HG02943 (cell line): ENCODE measurements around the gene IFNL4.
"Not testable (repeated sequence)": the region's sequence is repeated elsewhere in the genome, so short reads cannot be mapped to it uniquely, and the experiment has no call there.

ENCODE experiments used
- ATAC-seq: cut with Tn5 transposase; IDR thresholded peaks from one replicate; pipeline ENCODE4 v1.9.1; 2021; ENCODE audit warnings: mild to moderate bottlenecking, low read depth, moderate library complexity; ENCODE audit not compliant: unreplicated experiment

IFNL4 gene

DNA sequence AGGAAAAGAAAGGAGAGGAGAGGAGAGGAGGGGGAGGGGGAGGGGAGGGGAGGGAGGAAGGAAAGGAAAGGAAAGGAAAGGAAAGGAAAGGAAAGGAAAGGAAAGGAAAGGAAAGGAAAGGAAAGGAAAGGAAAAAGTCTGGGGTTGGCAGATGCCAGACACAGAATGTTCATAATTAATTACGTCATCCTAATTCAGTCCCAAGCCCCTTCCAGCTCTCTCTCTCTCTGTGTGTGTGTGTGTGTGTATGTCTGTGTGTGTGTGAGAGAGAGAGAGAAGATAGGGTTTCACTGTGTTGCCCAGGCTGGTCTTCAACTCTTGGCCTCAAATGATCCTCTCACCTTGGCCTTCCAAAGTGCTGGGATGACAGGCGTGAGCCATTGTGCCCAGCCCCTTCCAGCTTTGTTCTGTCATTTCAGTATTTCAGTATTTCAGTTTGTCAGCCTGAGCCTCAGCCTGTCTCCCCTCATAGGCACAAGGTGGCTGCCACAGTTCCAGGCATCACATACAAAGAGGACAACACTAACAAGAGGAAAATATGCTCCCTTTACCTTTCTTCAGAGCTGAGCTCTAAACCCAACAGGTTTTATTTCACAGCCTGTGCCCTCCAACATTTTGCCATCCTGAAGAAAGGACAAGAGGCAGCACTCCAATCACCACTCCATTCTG lies 18.4 kb downstream of the IFNL4 start:
- no peak for ATAC-seq

- no peak for ATAC-seq
Measured at GRCh38 chr19:39224910-39225309, 23.7 kb downstream of the IFNL4 start.

DNA sequence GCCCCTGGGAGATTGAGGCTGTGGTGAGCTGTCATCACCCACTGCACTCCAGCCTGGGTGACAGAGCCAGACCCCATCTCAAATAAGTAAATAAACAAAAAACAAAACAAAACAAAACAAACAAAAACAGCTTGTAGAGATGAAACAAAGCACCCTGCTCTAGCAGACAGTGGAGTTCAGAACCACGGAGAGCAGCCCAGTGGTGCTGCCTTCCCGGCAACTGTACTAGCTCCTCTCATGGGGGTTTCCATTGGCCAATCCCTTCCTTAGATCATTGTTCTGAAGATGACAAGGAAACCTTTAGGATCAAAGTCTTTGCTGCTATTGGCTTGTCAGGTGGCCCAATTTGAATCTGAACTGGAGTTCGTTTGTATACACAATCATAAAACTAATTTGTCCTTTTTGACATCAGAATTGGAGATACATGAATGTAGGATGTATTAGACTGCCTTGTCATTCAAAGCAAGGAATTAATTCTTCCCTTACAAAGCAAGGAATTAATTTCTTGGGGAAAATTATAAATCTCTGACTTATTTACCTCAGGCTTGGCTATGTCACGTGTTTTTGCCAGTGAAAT lies 24.9 kb downstream of the IFNL4 start:
- no peak for ATAC-seq

- not testable (repeated sequence) for ATAC-seq
Measured at GRCh38 chr19:39219108-39219507, 29.5 kb downstream of the IFNL4 start.

DNA sequence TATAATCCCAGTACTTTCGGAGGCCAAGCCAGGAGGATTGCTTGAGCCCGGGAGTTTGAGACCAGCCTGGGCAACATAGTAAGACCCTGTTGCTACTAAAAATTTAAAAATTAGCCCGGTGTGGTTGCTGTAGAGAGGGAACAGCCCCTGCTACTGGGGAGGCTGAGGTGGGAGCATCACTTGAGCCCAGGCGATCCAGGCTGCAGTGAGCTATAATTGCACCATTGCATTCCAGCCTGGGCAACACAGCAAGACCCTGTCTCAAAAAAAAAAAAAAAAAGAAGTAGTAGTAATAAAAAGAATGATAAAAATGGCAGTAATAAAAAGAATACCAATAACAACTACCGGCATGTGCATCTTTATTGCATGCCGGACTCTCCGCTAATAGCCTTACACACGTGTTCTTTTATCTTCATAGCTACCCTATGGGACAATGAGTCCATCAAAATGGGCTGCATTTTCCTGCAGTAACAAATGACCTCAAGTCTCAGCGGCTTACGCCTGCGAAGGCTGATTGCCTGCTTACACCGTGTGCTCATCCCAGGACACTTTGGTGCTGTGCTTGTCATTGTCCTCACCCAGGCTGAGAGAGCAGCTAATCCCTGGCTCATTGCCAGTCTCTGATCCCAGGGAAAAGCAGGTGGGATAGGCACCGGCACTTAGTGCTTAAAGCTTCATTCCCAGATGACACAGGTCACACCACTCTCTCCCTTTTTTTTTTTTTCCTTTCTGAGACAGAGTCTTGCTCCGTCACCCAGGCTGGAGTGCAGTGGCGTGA lies 30.2 kb downstream of the IFNL4 start:
- no peak for ATAC-seq

DNA sequence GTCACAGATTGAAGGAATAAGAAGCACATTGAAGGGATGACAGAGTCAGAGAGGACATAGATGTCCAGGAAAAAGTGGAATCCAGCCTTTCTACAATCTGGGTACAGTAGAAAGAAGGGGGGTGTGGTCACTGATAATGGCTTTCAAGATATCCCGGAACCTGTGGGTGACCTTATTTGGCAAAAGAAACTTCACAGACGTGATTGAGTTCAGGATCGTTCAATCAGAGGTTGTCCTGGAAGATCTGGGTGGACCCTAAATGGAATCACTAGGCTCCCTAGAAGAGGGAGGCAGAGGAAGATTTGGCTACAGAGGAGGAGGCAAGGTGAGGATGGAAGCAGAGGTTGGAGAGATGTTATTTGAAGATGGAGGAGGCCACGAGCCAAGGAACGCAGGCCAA lies 31.6 kb downstream of the IFNL4 start:
- no peak for ATAC-seq

DNA sequence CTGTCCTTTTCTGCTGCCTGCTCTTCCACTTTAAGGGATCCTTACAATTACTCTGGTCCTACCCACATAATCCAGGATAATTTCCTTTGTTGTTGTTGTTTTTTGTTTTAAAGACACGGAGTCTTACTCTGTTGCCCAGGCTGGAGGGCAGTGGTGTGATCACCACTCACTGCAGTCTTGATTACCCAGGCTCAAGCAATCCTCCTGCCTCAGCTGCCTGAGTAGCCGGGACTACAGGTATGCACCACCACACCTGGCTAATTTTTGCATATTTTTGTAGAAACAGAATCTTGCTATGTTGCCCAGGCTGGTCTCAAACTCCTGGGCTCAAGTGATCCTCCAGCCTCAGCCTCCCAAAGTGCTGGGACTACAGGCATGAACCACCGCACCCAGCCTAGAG lies 33.3 kb downstream of the IFNL4 start:
- ATAC-seq, result not testable (repeated sequence)

DNA sequence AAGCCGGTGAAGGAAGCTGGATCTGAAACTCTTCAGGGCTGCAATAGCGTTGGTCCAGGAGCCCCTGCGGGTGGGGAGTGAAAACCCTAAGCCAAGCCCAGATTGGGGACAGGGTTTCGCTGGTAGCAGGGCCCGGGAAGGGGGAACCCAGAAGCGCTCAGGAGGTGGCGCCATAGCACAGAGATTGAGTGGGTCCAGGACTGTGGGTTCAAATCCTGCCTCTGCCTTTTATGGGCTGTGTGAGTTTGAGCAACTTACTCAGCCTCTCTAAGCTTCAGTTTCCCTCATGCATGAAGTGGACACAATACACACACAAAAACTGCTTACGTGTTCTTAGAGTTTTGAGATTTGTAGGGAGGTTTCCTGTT lies 36.3 kb downstream of the IFNL4 start:
- ATAC-seq, result no peak

- ATAC-seq, result no peak
Measured at GRCh38 chr19:39211731-39212374, 36.8 kb downstream of the IFNL4 start.

DNA sequence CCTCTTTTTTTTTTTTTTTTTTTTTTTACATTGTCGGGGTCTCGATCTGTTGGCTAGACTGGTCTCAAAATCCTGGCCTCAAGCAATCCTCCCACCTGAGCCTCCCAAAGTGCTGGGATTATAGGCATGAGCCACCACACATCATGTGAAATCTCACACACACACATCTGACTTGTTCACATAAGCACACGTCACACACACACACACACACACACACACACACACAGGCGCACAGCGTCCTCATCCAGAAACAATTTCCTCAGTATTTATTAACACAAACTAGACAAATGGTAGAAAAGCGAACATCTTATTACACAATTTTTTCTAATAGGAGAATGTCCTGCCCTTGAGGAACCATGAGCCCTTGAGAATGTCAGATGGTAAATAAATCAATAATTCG lies 39.5 kb downstream of the IFNL4 start:
- ATAC-seq, result no peak

DNA sequence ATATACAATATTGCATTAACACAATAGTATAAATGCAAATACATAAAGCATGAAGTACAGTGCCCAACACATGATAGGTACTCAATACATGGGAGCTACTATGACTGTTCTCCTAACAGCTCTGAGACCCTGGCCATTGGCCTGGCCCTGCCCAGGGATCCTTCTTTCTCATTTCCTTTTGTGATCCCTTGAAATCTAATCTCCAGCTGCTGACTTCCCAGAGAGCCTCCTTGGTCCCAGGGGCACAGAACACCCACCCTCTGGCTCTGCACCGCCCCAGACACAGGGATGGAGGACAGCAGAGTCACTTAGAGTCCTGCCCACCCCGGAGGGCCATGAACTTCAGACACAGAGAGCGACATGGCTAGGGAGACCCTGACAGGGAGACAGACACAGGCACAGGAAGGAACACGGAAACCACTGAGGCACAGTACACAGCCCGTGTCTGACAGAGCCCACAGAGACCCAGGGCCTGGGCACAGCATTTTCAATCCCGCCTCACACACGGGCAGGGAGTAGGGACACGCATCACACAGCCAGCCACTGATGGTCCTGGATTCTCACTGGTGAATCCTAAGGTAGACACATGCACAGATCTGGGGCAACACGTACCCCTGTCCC lies 40.4 kb downstream of the IFNL4 start:
- no peak for ATAC-seq

GRCh38 chr19:39207293-39207836 lies 41.3 kb downstream of the IFNL4 start:
- no peak for ATAC-seq

DNA sequence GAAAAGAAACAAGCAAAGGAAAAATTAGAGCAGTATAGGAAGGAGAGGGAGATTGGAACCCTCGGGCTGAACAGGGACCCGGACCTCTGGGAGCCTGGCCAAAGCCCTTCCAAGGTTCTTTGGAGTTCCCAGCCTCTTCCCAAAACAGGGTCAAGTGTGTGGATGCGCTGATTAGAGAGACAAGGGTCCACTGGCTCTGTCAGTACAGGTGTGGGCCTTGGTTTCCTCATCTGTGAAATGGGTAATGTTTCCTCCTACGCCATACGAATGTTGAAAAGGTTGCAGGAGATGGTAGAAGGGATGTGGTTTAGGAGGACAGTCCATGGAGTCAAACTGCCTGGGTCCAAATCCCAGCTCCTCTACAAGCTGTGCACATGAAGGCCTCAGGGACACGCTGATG lies 42.5 kb downstream of the IFNL4 start:
- no peak for ATAC-seq

GRCh38 chr19:39205449-39205764 lies 43.2 kb downstream of the IFNL4 start:
- ATAC-seq, result no peak

GRCh38 chr19:39203372-39204341 lies 45.0 kb downstream of the IFNL4 start, which contains the start of gene SYCN:
Gene SYCN, minus strand, starts transcription at chr19:39204263. Its CDS starts 9 bp downstream, at chr19:39204254.
- no peak for ATAC-seq

DNA sequence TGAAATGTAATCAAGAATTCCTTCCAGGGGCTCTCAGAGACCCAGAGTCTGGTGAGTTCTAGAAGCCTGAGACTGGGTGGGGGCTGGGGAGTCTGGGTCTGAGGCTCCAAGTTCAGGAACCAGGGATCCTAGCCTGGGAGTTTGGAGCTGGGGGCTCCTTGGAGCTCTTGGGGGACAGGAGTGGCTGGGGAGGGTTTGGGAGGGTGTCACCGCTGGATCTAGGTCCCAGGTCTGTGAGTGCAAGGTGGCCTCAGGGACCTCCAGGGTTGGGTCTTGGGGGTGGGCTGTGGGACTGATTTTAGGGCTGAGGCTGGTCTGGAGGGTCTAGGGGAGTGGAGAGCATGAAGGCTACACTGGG lies 45.7 kb downstream of the IFNL4 start:
- ATAC-seq, result no peak

GRCh38 chr19:39200803-39201115 lies 47.9 kb downstream of the IFNL4 start:
- no peak for ATAC-seq

- ATAC-seq, result no peak
Measured at GRCh38 chr19:39200066-39200802, 48.4 kb downstream of the IFNL4 start.

DNA sequence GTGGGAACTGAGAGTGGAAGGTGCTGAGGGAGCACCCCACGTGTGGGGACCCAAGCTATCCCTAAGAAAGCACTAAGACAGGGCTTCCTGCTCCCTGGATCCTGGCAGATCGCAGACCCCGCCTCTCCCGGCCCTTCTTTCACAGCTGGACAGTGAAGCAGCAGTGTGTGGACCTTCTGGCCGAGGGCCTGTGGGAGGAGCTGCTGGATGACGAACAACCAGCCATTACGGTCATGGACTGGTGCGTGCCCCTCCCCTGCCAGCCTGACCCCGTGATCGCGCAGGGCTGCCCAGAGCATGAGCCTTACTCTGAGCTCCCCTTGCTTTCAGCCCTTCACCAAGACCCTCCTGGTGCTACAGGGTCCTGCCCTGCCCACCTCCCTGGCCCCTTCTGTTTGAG lies 49.6 kb downstream of the IFNL4 start:
- ATAC-seq, result no peak
